PC-9 (cell line): Measurements from ENCODE around the gene NSUN7. TPM values are rescaled to one million over a fixed set of nuclear protein-coding genes. Genes with fewer than 3 reads are reported as not detected.

Source experiments
- BruUV-seq: library from RNA; stranded (reverse); fragments of 400-500 nt; replicated peaks from 2 replicates; lab custom pipeline; 2021; lab: Mats Ljungman, UMichigan
- CTCF ChIA-PET: fragments of 300-600 bp; sonication (Branson Sonifier 250); formaldehyde crosslinking; loops from one replicate; lab custom pipeline; 2022; ENCODE audit warnings: antibody characterized with exemption; lab: Charles Lee
- POLR2A ChIA-PET: fragments of 300-600 bp; sonication (Branson Sonifier 250); formaldehyde crosslinking; loops from one replicate; lab custom pipeline; 2022; ENCODE audit warnings: antibody characterized with exemption; ENCODE audit not compliant: unreplicated experiment; lab: Charles Lee
- DNase-seq, 2 experiments: peaks; one replicate each; pipeline versions ENCODE4 v3.0.0 to v3.0.0-alpha.2; 2015 to 2022; ENCODE audit warnings: mixed read lengths in 1 of 2
- H2AFZ ChIP-seq: fragments of 200-600 bp; sonication (generic); 2 replicates; pipeline ENCODE4 v1.8.1; 2017; ENCODE audit warnings: antibody characterized with exemption
- H3F3A ChIP-seq: fragments of 200-600 bp; sonication (generic); 2 replicates; pipeline ENCODE4 v1.8.1; 2017; ENCODE audit warnings: antibody characterized with exemption, mild to moderate bottlenecking, low read depth; ENCODE audit not compliant: insufficient read depth
- H3K27ac ChIP-seq: fragments of 200-600 bp; sonication (generic); 2 replicates; pipeline ENCODE4 v1.6.1; 2016; ENCODE audit warnings: mixed run types
- H3K27me3 ChIP-seq: fragments of 200-600 bp; sonication (generic); 2 replicates; pipeline ENCODE4 v1.6.1; 2016; ENCODE audit warnings: low read depth, mixed run types; ENCODE audit not compliant: insufficient read depth
- H3K36me3 ChIP-seq: fragments of 200-600 bp; sonication (generic); 2 replicates; pipeline ENCODE4 v1.6.1; 2016; ENCODE audit warnings: low read depth, mixed run types
- H3K4me1 ChIP-seq: fragments of 200-600 bp; sonication (generic); replicated peaks from 2 replicates; pipeline ENCODE4 v1.6.1; 2016; ENCODE audit warnings: mixed run types; ENCODE audit not compliant: insufficient read depth
- H3K4me2 ChIP-seq: fragments of 200-600 bp; sonication (generic); 2 replicates; pipeline ENCODE4 v1.6.1; 2017; ENCODE audit warnings: mixed run types
- H3K4me3 ChIP-seq: fragments of 200-600 bp; sonication (generic); 2 replicates; pipeline ENCODE4 v1.6.1; 2016; ENCODE audit warnings: mixed run types
- H3K79me2 ChIP-seq: fragments of 200-600 bp; sonication (generic); 2 replicates; pipeline ENCODE4 v1.6.1; 2017; ENCODE audit warnings: low read depth, mixed run types
- H3K9me2 ChIP-seq: fragments of 200-600 bp; sonication (generic); 2 replicates; pipeline ENCODE4 v1.8.1; 2017; ENCODE audit warnings: mild to moderate bottlenecking; ENCODE audit not compliant: insufficient read depth
- H3K9me3 ChIP-seq: fragments of 200-600 bp; sonication (generic); 2 replicates; pipeline ENCODE4 v1.8.1; 2016; ENCODE audit warnings: low read depth; ENCODE audit not compliant: insufficient read depth
- H4K20me1 ChIP-seq: fragments of 200-600 bp; sonication (generic); 2 replicates; pipeline ENCODE4 v1.8.1; 2017; ENCODE audit not compliant: insufficient read depth
- EZH2 ChIP-seq: fragments of 200-600 bp; sonication (generic); IDR thresholded peaks from 2 replicates; pipeline ENCODE4 v1.8.0; 2017; ENCODE audit warnings: antibody characterized with exemption, low read depth
- intact Hi-C: fragments of 100-400 bp; cut with micrococcal nuclease; formaldehyde crosslinking; loops from one replicate; pipeline ENCODE4 v1.10.0; 2022; ENCODE audit not compliant: unreplicated experiment
- total RNA-seq: library from RNA; stranded (reverse); gene quantifications from 2 replicates; pipeline ENCODE4 v1.2.3, GENCODE V29; 2021
- TF ChIP-seq, protein P1 (sequence below): fragments of 200-600 bp; sonication (generic); conservative IDR thresholded peaks from 2 replicates; pipeline ENCODE4 v1.6.1; 2017; ENCODE audit warnings: mixed run types, antibody characterized with exemption, mild to moderate bottlenecking, moderate library complexity

NSUN7 gene
- total RNA-seq, 1 experiment from 2014 or later, result 16.8 TPM

DNA sequence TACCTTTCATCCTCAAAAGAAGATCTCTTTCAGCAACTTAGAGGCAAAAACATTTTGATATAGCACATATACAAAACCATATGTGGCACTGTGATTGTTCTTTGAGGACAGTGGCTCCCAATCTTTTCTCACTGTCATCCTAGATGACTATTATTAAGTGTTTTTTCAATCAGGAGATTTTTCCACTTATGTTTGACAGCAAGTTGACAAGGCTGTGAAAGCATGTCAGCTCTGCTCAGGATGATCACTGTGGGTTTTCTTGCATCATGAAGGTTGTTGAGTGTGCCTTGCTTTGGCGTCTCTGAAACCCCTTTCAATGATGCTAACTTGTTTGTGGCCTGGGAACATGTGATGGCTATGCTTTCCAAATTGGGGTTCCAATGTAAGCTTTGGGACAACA is 20.2 kb upstream of the NSUN7 start:
- DNase-seq, result no peak
- intact Hi-C loops, result no loop called here

DNA sequence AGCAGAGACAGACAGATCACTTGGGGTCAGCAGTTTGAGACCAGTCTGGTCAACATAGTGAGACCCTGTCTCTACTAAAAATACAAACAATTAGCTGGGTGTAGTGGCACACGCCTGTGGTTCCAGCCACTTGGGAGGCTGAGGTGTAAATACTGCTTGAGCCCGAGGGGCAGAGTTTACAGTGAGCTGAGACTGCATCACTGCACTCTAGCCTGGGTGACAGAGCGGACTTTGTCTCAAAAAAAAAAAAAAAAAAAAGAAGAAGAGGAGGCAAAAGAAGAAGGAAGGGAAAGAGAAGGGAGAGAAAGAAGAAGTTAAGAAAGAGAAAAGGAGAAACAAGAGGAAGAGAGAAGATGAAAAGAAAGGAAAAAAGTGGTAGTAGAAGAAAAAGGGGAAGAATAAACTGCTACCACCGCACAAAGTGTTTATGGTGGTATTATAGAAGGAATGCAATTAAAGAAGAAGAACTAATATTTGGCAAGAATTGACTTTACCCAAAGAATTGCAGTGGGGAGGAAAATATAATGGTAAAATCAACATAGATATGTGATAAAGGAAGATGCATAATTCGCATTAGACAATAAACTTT is 19.6 kb upstream of the NSUN7 start:
- POLR2A ChIA-PET, result no interaction called here
- TF ChIP-seq EZH2, result no peak
- TF ChIP-seq, protein P1, sequence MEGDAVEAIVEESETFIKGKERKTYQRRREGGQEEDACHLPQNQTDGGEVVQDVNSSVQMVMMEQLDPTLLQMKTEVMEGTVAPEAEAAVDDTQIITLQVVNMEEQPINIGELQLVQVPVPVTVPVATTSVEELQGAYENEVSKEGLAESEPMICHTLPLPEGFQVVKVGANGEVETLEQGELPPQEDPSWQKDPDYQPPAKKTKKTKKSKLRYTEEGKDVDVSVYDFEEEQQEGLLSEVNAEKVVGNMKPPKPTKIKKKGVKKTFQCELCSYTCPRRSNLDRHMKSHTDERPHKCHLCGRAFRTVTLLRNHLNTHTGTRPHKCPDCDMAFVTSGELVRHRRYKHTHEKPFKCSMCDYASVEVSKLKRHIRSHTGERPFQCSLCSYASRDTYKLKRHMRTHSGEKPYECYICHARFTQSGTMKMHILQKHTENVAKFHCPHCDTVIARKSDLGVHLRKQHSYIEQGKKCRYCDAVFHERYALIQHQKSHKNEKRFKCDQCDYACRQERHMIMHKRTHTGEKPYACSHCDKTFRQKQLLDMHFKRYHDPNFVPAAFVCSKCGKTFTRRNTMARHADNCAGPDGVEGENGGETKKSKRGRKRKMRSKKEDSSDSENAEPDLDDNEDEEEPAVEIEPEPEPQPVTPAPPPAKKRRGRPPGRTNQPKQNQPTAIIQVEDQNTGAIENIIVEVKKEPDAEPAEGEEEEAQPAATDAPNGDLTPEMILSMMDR, result no peak
- DNase-seq, result no peak
- H2AFZ ChIP-seq, result no peak overlapping the region
- H3K4me3 ChIP-seq, result no peak overlapping the region
- no peaks in the 10 kb centered on the region for H3K9me3 ChIP-seq
- no peaks in the 10 kb centered on the region for H3K36me3 ChIP-seq
- H3K27me3 ChIP-seq, result no peaks in the 10 kb centered on the region
- no peaks in the 10 kb centered on the region; the same call in 1 of the 2 replicates for H3K4me1 ChIP-seq
- H3K4me2 ChIP-seq, result no peak overlapping the region
- H4K20me1 ChIP-seq, result no peaks in the 10 kb centered on the region
- no peaks in the 10 kb centered on the region for H3F3A ChIP-seq
- no peak overlapping the region for H3K27ac ChIP-seq
- no peaks in the 10 kb centered on the region for H3K9me2 ChIP-seq
- CTCF ChIA-PET, result no interaction called here
- intact Hi-C loops, result no loop called here
- no TSS peak for BruUV-seq
- no peaks in the 10 kb centered on the region for H3K79me2 ChIP-seq

More for the DNA sequence above, 20.2 kb upstream of the NSUN7 start:
- ChIA-PET POLR2A (no interaction called here), CTCF (no interaction called here)
- H3K4me1 ChIP-seq, result no peaks in the 10 kb centered on the region; the same call in 1 of the 2 replicates
- no TSS peak for BruUV-seq
- no peaks in the 10 kb centered on the region for H3F3A ChIP-seq
- no peak overlapping the region for H3K4me3 ChIP-seq
- no peak overlapping the region for H2AFZ ChIP-seq
- no peak overlapping the region for H3K4me2 ChIP-seq
- TF ChIP-seq, protein P1, result no peak
- no peak for TF ChIP-seq EZH2
- H3K9me2 ChIP-seq, result no peaks in the 10 kb centered on the region
- no peaks in the 10 kb centered on the region for H3K9me3 ChIP-seq
- no peak overlapping the region for H3K27ac ChIP-seq
- no peaks in the 10 kb centered on the region for H3K36me3 ChIP-seq
- no peaks in the 10 kb centered on the region for H3K27me3 ChIP-seq
- H3K79me2 ChIP-seq, result no peaks in the 10 kb centered on the region
- no peaks in the 10 kb centered on the region for H4K20me1 ChIP-seq

DNA sequence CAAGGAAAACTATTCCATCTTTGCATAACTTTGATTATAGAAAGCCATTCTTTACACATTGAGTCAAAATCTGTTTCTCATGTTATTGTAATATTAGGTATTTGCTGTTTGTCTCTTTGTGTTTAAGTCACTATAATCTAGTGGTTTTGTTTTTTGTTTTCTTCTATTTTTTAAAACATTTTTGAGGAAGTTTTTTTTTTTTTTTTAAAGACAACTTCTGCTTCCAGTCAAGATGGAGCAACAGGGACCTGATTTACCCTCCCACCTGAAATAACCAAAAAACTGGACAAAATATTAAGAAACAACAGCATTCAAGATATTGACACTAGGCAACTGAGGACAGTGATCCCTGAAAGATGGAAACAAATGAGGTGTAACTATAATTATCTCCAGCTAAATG is 18.4 kb upstream of the NSUN7 start:
- H3K9me2 ChIP-seq, result no peaks in the 10 kb centered on the region
- TF ChIP-seq EZH2, result no peak
- TF ChIP-seq, protein P1, result no peak
- 0 out of 2 replicates have a peak, but pooled peaks cover 3% of the 10 kb centered on the region for H3F3A ChIP-seq
- H3K9me3 ChIP-seq, result no peaks in the 10 kb centered on the region
- no peak overlapping the region for H3K4me3 ChIP-seq
- no peak overlapping the region for H3K27ac ChIP-seq
- ChIA-PET CTCF (no interaction called here), POLR2A (no interaction called here)
- no peaks in the 10 kb centered on the region for H4K20me1 ChIP-seq
- no TSS peak for BruUV-seq
- H3K36me3 ChIP-seq, result no peaks in the 10 kb centered on the region
- H3K4me2 ChIP-seq, result no peak overlapping the region
- DNase-seq, result no peak
- intact Hi-C loops, result no loop called here
- H3K79me2 ChIP-seq, result no peaks in the 10 kb centered on the region
- no peak overlapping the region for H2AFZ ChIP-seq
- H3K4me1 ChIP-seq, result no peaks in the 10 kb centered on the region; the same call in 1 of the 2 replicates
- H3K27me3 ChIP-seq, result no peaks in the 10 kb centered on the region
